ENCODE results near the gene PFKFB4. TPM values are rescaled to one million over a fixed set of nuclear protein-coding genes. Genes with fewer than 3 reads are reported as not detected.

Gene PFKFB4
- total and polyA plus RNA-seq, 10 donors, result 2.0 to 43.1 (median 19.4) TPM

GRCh38 chr3:48569808-48570450 is 13.3 kb upstream of the PFKFB4 start:
- 79 to 90% (median 88%) methylated on average over 11 to 18 of the region's 18 CpGs for WGBS, 5 donors
- intact Hi-C loops (cut with DNase I; ENCODE audit: low total_unique reads), result no loop called here

GRCh38 chr3:48569400-48569799 is 12.8 kb upstream of the PFKFB4 start:
- Histone ChIP-seq H3K9me3 (no peaks in the 10 kb centered on the region), H3K27ac (no peak overlapping the region), H3K4me1 (peaks cover 0 to 17% (median under 1%) of the 10 kb centered on the region in 6 donors), H3K27me3 (replicated peaks in 1 of 7) (no peaks in the 10 kb centered on the region), H3K36me3 (no peaks in the 10 kb centered on the region), H3K4me3 (no peak overlapping the region)
- intact Hi-C loops (cut with DNase I; ENCODE audit: low total_unique reads), result no loop called here
- 76 to 91% (median 87%) methylated on average over 7 to 10 of the region's 10 CpGs for WGBS, 5 donors
- DNase-seq, result no peak
- no peak for TF ChIP-seq POLR2A (IDR thresholded peaks at IDR 0.05)
- no peak for TF ChIP-seq CTCF (IDR thresholded peaks at IDR 0.05 in 8 of 11, conservative IDR thresholded peaks at IDR 0.05 in 3 of 11)
- no peak for TF ChIP-seq POLR2AphosphoS5 (IDR thresholded peaks at IDR 0.05)

More at GRCh38 chr3:48569808-48570450, 13.3 kb upstream of the PFKFB4 start:
- no peaks in the 10 kb centered on the region for H3K27me3 ChIP-seq (replicated peaks in 1 of 7)
- H3K4me1 ChIP-seq, result peaks cover 0 to 14% (median 0%) of the 10 kb centered on the region in 6 donors
- no peaks in the 10 kb centered on the region for H3K36me3 ChIP-seq
- no peak overlapping the region for H3K27ac ChIP-seq
- H3K9me3 ChIP-seq, result no peaks in the 10 kb centered on the region
- DNase-seq, result no peak
- no peak overlapping the region for H3K4me3 ChIP-seq
- TF ChIP-seq POLR2AphosphoS5 (IDR thresholded peaks at IDR 0.05) (no peak), POLR2A (IDR thresholded peaks at IDR 0.05) (no peak), CTCF (IDR thresholded peaks at IDR 0.05 in 8 of 11, conservative IDR thresholded peaks at IDR 0.05 in 3 of 11) (no peak)

- H3K27ac ChIP-seq, result no peak overlapping the region
- TF ChIP-seq CTCF (IDR thresholded peaks at IDR 0.05 in 8 of 11, conservative IDR thresholded peaks at IDR 0.05 in 3 of 11) (no peak), POLR2AphosphoS5 (IDR thresholded peaks at IDR 0.05) (no peak)
- H3K4me3 ChIP-seq, result no peak overlapping the region
- no peak for DNase-seq
- no peaks in the 10 kb centered on the region for H3K36me3 ChIP-seq
- H3K9me3 ChIP-seq, result no peaks in the 10 kb centered on the region
- H3K4me1 ChIP-seq, result peaks cover 0 to 26% (median 5%) of the 10 kb centered on the region in 6 donors
- H3K27me3 ChIP-seq (replicated peaks in 1 of 7), result no peaks in the 10 kb centered on the region
- 89 to 97% (median 93%) methylated on average over 6 to 7 of the region's 7 CpGs; no CpG with 5 or more reads in 1 of the 5 donors for WGBS, 5 donors
- intact Hi-C loops (cut with DNase I; ENCODE audit: low total_unique reads), result no loop called here
Measured at GRCh38 chr3:48568476-48568875, 11.9 kb upstream of the PFKFB4 start.

- Histone ChIP-seq H3K9me3 (no peaks in the 10 kb centered on the region), H3K4me3 (no peak overlapping the region), H3K27me3 (replicated peaks in 1 of 7) (no peaks in the 10 kb centered on the region), H3K36me3 (no peaks in the 10 kb centered on the region), H3K27ac (no peak overlapping the region), H3K4me1 (peaks cover 0 to 32% (median 5%) of the 10 kb centered on the region in 6 donors)
- no peak for DNase-seq
- TF ChIP-seq POLR2AphosphoS5 (IDR thresholded peaks at IDR 0.05), result no peak
- no peak for TF ChIP-seq POLR2A (IDR thresholded peaks at IDR 0.05)
- TF ChIP-seq CTCF (IDR thresholded peaks at IDR 0.05 in 8 of 11, conservative IDR thresholded peaks at IDR 0.05 in 3 of 11), result no peak
- 84 to 92% (median 86%) methylated on average over 11 of the region's 11 CpGs for WGBS, 5 donors
- intact Hi-C loops (cut with DNase I; ENCODE audit: low total_unique reads), result no loop called here
Measured at GRCh38 chr3:48567500-48567899, 10.9 kb upstream of the PFKFB4 start.

Measured in spleen (tissue), 11 donors.